ENCODE data around the gene CCN2. TPM values are rescaled to one million over a fixed set of nuclear protein-coding genes. Genes with fewer than 3 reads are reported as not detected.
A peak's percentile ranks its signal among the peaks of the same experiment; 100 is the strongest.

Gene CCN2
- total RNA-seq, 1 donor from 2014 or later: 24.2 TPM

GRCh38 chr6:131946992-131947955 lies 3.9 kb downstream of the CCN2 start:
- H3K36me3 Mint-ChIP-seq (ENCODE audit: low read depth): peaks cover 2% of the 10 kb centered on the region
- H3K9me3 Mint-ChIP-seq: no peaks in the 10 kb centered on the region
- no peaks in the 10 kb centered on the region for H3K27me3 Mint-ChIP-seq (ENCODE audit: low read depth)
- no peak for TF ChIP-seq CTCF (conservative IDR thresholded peaks at IDR 0.05)
- no peak overlapping the region for H3K27ac Mint-ChIP-seq (ENCODE audit: unreplicated experiment)
- no peak for DNase-seq (ENCODE audit: low read depth, low spot score)
- peak overlapping the region; percentile 57 for H3K4me3 Mint-ChIP-seq
- peaks cover 38% of the 10 kb centered on the region for H3K4me1 Mint-ChIP-seq

- TF ChIP-seq CTCF (conservative IDR thresholded peaks at IDR 0.05): no peak
- H3K4me1 Mint-ChIP-seq: peaks cover 30% of the 10 kb centered on the region
- peaks cover 2% of the 10 kb centered on the region for H3K36me3 Mint-ChIP-seq (ENCODE audit: low read depth)
- no peak for DNase-seq (ENCODE audit: low read depth, low spot score)
- no peaks in the 10 kb centered on the region for H3K27me3 Mint-ChIP-seq (ENCODE audit: low read depth)
- no peaks in the 10 kb centered on the region for H3K9me3 Mint-ChIP-seq
- peak overlapping the region; percentile 7 for H3K4me3 Mint-ChIP-seq
- no peak overlapping the region for H3K27ac Mint-ChIP-seq (ENCODE audit: unreplicated experiment)
Observed at GRCh38 chr6:131946404-131946991, 4.7 kb downstream of the CCN2 start.

- Mint-ChIP-seq H3K9me3 (no peaks in the 10 kb centered on the region), H3K36me3 (ENCODE audit: low read depth) (peaks cover 2% of the 10 kb centered on the region), H3K27ac (ENCODE audit: unreplicated experiment) (no peak overlapping the region), H3K27me3 (ENCODE audit: low read depth) (no peaks in the 10 kb centered on the region), H3K4me3 (no peak overlapping the region), H3K4me1 (peaks cover 27% of the 10 kb centered on the region)
- TF ChIP-seq CTCF (conservative IDR thresholded peaks at IDR 0.05): no peak
- DNase-seq (ENCODE audit: low read depth, low spot score): no peak
Observed at GRCh38 chr6:131945971-131946370, 5.2 kb downstream of the CCN2 start.

- Mint-ChIP-seq H3K4me1 (no peaks in the 10 kb centered on the region), H3K27ac (ENCODE audit: unreplicated experiment) (no peak overlapping the region), H3K36me3 (ENCODE audit: low read depth) (no peaks in the 10 kb centered on the region), H3K27me3 (ENCODE audit: low read depth) (no peaks in the 10 kb centered on the region), H3K4me3 (no peak overlapping the region), H3K9me3 (peaks cover 4% of the 10 kb centered on the region)
- no peak for DNase-seq (ENCODE audit: low read depth, low spot score)
- no peak for TF ChIP-seq CTCF (conservative IDR thresholded peaks at IDR 0.05)
Observed at GRCh38 chr6:131937703-131938631, 13.2 kb downstream of the CCN2 start.

GRCh38 chr6:131937226-131937625 lies 13.9 kb downstream of the CCN2 start:
- H3K9me3 Mint-ChIP-seq: peaks cover 4% of the 10 kb centered on the region
- H3K4me1 Mint-ChIP-seq: no peaks in the 10 kb centered on the region
- no peaks in the 10 kb centered on the region for H3K36me3 Mint-ChIP-seq (ENCODE audit: low read depth)
- H3K4me3 Mint-ChIP-seq: no peak overlapping the region
- DNase-seq (ENCODE audit: low read depth, low spot score): no peak
- no peaks in the 10 kb centered on the region for H3K27me3 Mint-ChIP-seq (ENCODE audit: low read depth)
- H3K27ac Mint-ChIP-seq (ENCODE audit: unreplicated experiment): no peak overlapping the region
- no peak for TF ChIP-seq CTCF (conservative IDR thresholded peaks at IDR 0.05)

Measured in neural crest cell (in vitro differentiated cells).